ENCODE data around the gene ANKS3. TPM values are rescaled to one million over a fixed set of nuclear protein-coding genes. Genes with fewer than 3 reads are reported as not detected.

ANKS3 gene
- total RNA-seq, 1 experiment from 2014 or later = 35.0 TPM

DNA sequence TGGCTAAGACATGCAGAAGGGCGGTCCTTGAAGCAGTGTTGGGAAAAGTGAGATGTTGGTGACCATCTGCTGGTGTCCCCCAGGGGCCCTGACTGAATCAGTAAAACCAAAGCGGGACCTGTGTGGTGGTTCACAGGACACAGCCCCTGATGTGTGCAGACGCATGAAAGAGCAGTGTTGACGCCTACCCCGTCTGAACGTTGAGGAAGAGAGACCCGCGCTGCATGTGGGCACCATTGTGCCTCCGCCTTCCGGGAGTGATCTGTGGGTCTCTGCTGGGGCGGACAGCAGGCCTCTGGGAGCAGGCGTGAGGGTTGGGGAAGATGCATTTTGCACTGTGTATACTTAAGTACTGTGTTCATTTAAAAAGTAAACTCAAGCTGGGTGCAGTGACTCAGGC is 77.8 kb downstream of the ANKS3 start:
- Mint-ChIP-seq H3K36me3 (ENCODE audit: insufficient read depth, unreplicated experiment) (peaks cover 64% of the 10 kb centered on the region), H3K27ac (ENCODE audit: low read depth, unreplicated experiment) (no peak overlapping the region), H3K27me3 (ENCODE audit: insufficient read depth, unreplicated experiment) (no peaks in the 10 kb centered on the region), H3K4me1 (ENCODE audit: insufficient read depth, unreplicated experiment) (no peaks in the 10 kb centered on the region), H3K9me3 (ENCODE audit: unreplicated experiment) (no peaks in the 10 kb centered on the region), H3K4me3 (ENCODE audit: unreplicated experiment) (no peak overlapping the region)
- TF ChIP-seq, protein P1, sequence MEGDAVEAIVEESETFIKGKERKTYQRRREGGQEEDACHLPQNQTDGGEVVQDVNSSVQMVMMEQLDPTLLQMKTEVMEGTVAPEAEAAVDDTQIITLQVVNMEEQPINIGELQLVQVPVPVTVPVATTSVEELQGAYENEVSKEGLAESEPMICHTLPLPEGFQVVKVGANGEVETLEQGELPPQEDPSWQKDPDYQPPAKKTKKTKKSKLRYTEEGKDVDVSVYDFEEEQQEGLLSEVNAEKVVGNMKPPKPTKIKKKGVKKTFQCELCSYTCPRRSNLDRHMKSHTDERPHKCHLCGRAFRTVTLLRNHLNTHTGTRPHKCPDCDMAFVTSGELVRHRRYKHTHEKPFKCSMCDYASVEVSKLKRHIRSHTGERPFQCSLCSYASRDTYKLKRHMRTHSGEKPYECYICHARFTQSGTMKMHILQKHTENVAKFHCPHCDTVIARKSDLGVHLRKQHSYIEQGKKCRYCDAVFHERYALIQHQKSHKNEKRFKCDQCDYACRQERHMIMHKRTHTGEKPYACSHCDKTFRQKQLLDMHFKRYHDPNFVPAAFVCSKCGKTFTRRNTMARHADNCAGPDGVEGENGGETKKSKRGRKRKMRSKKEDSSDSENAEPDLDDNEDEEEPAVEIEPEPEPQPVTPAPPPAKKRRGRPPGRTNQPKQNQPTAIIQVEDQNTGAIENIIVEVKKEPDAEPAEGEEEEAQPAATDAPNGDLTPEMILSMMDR (IDR thresholded peaks at IDR 0.05; ENCODE audit: unreplicated experiment) = no peak
- DNase-seq (ENCODE audit: unreplicated experiment) = no peak
- CTCF ChIA-PET = interaction anchor here (0.6 to 0.7 kb wide), 2 partner anchors 41 to 246 kb away, joined by 3 read pairs; partner anchors contain the start of gene UBALD1
- intact Hi-C loops (cut with micrococcal nuclease) = no loop called here
- POLR2A ChIA-PET = interaction anchor here (0.8 kb wide), 1 partner anchor 24 kb away, joined by 4 read pairs; no protein-coding TSS in a partner anchor
- BruUV-seq (replicated peaks) = no TSS peak

DNA sequence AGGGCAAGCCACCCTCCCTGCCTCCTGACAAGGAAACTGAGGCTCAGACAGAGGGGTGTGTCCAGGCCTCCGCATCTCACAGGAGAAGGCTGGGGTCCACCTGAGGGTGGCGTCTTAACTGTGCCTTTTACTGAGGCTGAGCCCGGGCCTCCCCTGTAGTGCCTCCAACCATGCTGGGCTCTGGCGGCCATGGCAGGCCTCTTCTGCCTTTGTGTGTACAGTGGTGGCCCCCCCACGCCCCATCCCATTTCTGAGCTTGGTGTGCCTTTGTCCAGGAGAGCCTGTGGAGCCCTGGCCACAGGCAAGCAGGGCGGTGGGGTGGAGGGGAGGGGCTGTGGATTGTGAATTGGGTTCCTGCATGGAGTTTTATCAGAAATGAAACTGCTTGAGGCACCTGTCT is 78.3 kb downstream of the ANKS3 start:
- no peak overlapping the region for H3K4me3 Mint-ChIP-seq (ENCODE audit: unreplicated experiment)
- H3K27ac Mint-ChIP-seq (ENCODE audit: low read depth, unreplicated experiment) = no peak overlapping the region
- DNase-seq (ENCODE audit: unreplicated experiment) = no peak
- no TSS peak for BruUV-seq (replicated peaks)
- intact Hi-C loops (cut with micrococcal nuclease) = no loop called here
- H3K36me3 Mint-ChIP-seq (ENCODE audit: insufficient read depth, unreplicated experiment) = peaks cover 68% of the 10 kb centered on the region
- TF ChIP-seq, protein P1 (IDR thresholded peaks at IDR 0.05; ENCODE audit: unreplicated experiment) = no peak
- H3K4me1 Mint-ChIP-seq (ENCODE audit: insufficient read depth, unreplicated experiment) = no peaks in the 10 kb centered on the region
- H3K9me3 Mint-ChIP-seq (ENCODE audit: unreplicated experiment) = no peaks in the 10 kb centered on the region
- H3K27me3 Mint-ChIP-seq (ENCODE audit: insufficient read depth, unreplicated experiment) = no peaks in the 10 kb centered on the region
- POLR2A ChIA-PET = no interaction called here
- CTCF ChIA-PET = interaction anchor here (0.8 kb wide), 1 partner anchor 28 kb away, joined by 3 read pairs; no protein-coding TSS in a partner anchor

DNA sequence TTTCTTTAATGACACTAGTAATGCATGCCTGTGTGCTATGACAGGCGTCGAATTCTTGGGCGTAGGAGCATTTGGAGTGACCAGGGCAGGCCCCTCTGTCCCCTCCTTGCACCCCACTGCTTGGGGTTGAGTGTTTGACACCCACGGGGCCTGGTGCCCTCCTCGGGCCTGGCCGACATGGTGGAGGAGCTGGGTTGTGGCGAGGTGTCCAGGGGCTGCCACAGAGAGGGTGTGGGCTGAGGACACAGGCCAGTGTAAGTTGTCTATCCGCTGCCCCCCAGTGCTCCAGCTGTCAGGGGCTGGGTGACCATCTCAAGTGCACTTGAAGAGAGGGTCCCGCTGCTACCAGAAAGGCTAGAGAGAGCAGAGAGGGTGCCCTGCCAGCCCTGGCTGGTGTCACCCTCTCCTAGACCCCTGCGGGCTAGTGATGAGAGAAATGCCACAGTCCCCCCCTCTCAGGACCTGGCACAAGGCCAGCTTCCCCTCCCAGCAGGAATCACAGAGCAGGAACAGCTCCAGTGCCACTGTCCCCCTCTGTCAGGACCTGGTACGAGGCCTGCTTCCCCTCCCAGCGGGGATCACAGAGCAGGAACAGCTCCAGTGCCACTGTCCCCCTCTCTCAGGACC is 79.0 kb downstream of the ANKS3 start:
- TF ChIP-seq, protein P1 (IDR thresholded peaks at IDR 0.05; ENCODE audit: unreplicated experiment) = no peak
- DNase-seq (ENCODE audit: unreplicated experiment) = no peak
- Mint-ChIP-seq H3K27ac (ENCODE audit: low read depth, unreplicated experiment) (no peak overlapping the region), H3K9me3 (ENCODE audit: unreplicated experiment) (no peaks in the 10 kb centered on the region), H3K27me3 (ENCODE audit: insufficient read depth, unreplicated experiment) (no peaks in the 10 kb centered on the region), H3K4me3 (ENCODE audit: unreplicated experiment) (no peak overlapping the region), H3K4me1 (ENCODE audit: insufficient read depth, unreplicated experiment) (no peaks in the 10 kb centered on the region), H3K36me3 (ENCODE audit: insufficient read depth, unreplicated experiment) (peaks cover 75% of the 10 kb centered on the region)
- ChIA-PET CTCF (interaction anchor here (0.6 to 0.8 kb wide), 2 partner anchors 28 to 31 kb away, joined by 3 to 4 read pairs; partner anchors contain the start of gene MGRN1), POLR2A (interaction anchor here (0.6 kb wide), 1 partner anchor 167 kb away, joined by 3 read pairs; no protein-coding TSS in a partner anchor)
- intact Hi-C loops (cut with micrococcal nuclease) = no loop called here
- BruUV-seq (replicated peaks) = no TSS peak

DNA sequence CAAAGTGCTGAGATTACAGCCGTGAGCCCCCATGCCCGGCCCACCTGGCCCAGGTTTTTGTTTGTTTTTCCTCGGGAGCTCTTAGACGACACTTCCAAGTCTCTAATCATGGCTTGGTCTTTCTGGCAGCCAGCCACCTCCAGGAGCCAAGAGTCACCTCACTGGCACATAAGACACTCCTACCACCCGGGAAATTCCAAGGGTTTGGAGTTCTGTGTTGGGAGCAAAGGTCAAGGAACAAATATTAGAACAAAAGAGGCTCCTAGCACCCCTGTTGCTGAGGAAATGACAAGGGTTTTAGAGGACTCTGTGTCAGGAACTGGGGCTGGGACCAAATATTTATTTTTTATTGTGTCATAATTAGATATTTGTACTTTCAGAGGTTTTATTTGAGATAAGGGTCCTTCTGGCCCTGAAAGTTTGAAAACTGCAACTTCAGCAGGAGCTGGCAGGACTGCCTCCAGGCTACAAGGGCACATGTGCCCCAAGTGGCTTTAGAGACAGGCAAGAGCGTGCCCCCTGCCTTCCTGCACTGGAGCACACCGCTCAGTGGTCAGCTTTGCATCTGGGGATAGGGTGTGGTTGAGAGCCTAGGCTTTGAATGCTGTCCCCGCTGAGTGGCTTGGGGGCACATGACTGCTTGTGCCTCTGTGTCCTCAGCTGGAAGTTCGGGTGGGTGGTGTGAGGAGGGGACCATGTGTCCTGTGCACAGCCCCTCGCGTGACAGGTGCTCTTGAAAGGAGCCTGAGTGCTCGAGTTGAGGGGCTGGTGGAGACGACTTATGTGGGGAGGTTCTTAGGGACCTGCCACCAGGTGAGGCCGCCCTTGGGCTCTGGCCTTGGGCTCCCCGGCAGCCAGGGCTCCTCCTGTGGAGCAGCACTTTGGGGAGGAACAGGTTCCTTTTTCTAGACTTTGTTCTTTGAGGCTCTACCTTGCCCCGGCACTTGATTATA is 79.8 kb downstream of the ANKS3 start:
- H3K4me1 Mint-ChIP-seq (ENCODE audit: insufficient read depth, unreplicated experiment) = no peaks in the 10 kb centered on the region
- H3K27ac Mint-ChIP-seq (ENCODE audit: low read depth, unreplicated experiment) = no peak overlapping the region
- ChIA-PET POLR2A (no interaction called here), CTCF (interaction anchor here (0.6 to 1.1 kb wide), 4 partner anchors 24 to 136 kb away, joined by 4 to 6 read pairs (median 4); partner anchors contain the start of gene MGRN1)
- DNase-seq (ENCODE audit: unreplicated experiment) = no peak
- no peaks in the 10 kb centered on the region for H3K27me3 Mint-ChIP-seq (ENCODE audit: insufficient read depth, unreplicated experiment)
- peaks cover 69% of the 10 kb centered on the region for H3K36me3 Mint-ChIP-seq (ENCODE audit: insufficient read depth, unreplicated experiment)
- no TSS peak for BruUV-seq (replicated peaks)
- H3K4me3 Mint-ChIP-seq (ENCODE audit: unreplicated experiment) = no peak overlapping the region
- TF ChIP-seq, protein P1 (IDR thresholded peaks at IDR 0.05; ENCODE audit: unreplicated experiment) = no peak
- H3K9me3 Mint-ChIP-seq (ENCODE audit: unreplicated experiment) = no peaks in the 10 kb centered on the region
- intact Hi-C loops (cut with micrococcal nuclease) = no loop called here

All from MCF 10A (cell line).